ENCODE data around the gene HOXA11. TPM values are rescaled to one million over a fixed set of nuclear protein-coding genes. Genes with fewer than 3 reads are reported as not detected.

HOXA11 gene
- total RNA-seq, 1 donor from 2014 or later = 0.13 TPM

DNA sequence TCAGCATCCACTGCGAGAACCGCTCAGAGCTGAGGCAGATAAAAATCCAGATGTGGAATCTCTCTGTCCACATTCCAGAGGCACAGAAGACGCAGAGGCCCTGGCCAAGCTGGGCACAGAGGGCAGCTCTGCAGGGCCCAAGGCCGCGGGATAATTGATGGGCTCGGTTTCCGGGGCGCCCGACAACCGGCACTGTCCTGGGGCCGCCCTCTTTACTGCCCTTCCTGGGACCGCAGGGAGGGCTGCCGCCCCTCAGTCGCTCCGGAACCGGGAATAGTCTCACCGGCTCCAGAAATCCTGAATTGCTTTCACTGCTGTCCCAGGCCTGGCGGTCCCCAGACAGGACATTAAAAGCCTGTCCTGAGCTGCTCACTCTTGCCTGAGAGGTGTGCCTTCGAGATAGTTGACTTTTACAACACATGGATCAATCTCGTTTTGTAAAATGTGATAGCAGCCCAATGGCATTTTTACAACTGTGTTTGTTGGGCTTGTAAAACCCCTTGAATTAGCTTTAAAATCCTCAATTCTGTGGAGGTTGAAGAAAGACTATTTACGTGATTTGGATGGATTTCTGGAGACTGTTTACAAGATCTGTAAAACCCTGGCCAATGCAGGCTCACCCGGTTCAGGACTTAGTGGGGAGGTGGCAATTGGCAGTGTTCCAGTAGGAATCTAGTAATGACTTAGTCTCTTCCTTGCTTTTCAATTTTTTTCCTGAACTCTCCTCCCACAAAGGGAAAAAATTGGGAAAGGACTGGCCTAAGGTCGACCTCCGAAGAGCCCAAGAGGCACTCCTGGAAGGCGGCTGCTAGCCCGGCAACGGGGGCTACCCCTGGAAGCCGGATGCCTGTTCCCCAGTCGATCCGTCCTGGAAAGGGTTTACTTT is 36.0 kb downstream of the HOXA11 start:
- DNase-seq (ENCODE audit: low read depth in 2 of 2) = peak in 1 of 2 donors; percentile 53

DNA sequence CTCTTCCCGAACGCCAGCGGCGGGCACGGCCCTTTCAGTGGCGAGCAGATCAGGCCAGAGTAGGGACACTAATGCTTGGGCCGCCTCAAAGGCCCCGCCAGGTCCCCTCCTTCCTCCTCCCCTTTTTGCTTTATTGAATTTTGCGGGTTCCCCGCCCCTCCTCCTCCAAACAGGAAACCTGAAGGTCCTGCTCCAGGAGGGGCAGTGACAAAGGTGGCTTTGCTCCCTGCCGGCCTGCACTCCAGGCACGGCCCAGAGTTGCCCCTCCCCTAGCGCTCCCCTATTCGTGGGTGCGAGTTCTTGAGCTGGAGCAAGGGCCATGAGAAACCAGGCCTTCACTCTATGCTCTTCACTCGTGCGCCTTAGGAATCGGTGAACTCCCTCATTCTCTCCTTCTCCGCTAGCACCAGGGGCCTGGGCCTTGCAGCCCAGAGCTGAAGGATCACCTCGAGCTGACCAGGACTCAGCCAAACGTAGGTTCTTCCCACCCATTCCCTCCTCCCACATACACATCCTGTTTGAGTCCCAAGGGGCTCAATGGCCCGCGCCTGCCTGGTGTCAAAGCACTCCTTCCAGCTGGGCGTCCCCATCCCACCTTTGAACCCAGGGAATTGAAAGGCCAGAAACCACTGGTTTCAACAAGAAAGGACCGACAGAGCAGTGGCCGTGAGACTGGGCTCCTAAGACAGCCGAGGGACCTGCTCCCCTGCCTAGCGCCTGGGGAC is 36.8 kb downstream of the HOXA11 start:
- peak in 1 of 2 donors; percentile 45 for DNase-seq (ENCODE audit: low read depth in 2 of 2)

DNA sequence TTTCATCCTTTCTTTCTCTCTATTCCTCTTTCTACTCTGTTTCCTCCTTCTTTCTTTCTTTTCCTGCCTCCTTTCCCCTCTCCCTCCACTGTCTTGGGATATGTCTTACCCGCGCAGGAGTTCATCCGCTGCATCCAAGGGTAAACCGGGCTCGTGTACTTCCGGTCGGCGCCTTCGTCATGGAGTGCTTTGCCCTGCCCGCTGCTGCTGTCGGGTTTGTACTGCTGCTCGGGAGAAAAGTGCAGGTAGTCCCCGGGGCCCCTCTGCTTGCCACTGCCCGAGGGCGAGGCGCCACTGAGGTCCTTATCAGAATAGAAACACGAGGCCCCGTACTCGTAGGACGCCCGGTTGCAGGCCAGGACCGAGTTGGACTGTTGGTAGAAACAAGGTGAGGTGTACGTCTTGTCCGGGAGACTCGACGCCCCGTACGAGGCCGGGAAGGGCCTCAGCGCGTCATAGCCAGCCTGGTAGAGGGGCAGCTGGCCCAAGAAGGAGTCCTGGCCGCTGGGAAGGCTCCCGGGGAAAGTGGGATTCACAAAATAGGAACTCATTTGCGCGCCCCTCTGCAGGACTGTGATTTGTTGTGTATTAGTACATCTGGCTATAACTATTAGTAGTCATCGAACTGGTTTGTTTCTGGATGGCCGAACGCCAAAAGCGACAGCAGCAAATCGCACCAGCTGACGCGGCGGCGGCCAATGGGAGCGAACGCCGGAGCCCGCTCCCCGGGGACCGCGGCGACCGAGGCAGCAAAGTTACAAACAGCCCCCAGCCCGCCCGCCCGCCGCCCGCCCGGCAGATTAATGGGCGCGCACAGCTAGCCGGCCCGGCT is 37.6 kb downstream of the HOXA11 start, which contains the start of gene HOXA6:
Gene HOXA6, minus strand, starts transcription at position 576 of the 832 bp plus-strand sequence. Its CDS starts 25 bp downstream, at position 551.
- DNase-seq (ENCODE audit: low read depth in 2 of 2) = peak in 1 of 2 donors; percentile 62

DNA sequence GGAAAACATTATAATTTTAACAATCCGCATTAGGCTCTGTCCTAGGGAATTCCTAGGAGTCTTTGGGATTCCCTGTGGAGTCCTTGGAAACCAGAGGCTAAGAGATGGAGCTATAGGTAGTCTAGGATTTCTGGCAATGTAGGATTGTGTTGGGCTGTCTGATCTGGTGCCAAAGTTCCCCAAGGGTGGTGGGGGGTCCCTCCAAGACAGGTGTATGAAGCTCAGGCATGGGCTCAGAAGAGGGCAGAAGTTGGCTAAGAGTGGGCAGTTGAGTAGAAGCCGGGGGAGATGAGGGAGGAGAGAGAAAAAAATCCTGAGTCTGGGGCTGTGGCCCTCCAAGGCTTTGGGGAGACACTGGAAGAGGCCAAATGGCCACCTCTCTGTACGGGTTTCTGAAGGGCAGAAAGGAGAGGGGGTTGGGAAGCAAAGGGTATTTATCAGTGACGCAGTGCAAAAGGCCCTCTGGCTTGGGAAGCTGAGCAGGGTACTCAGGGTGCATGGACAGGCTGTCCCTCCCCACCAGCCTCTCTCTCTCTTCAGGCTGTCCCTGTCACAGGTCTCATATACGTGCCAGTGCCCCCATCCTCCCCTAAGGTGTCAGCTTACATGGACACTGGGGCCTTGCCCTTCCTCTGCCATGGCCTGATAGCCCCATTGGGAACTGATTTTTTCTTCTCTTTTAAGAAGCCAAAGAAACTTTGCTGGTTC is 38.4 kb downstream of the HOXA11 start:
- no peak for DNase-seq (ENCODE audit: low read depth in 2 of 2)

DNA sequence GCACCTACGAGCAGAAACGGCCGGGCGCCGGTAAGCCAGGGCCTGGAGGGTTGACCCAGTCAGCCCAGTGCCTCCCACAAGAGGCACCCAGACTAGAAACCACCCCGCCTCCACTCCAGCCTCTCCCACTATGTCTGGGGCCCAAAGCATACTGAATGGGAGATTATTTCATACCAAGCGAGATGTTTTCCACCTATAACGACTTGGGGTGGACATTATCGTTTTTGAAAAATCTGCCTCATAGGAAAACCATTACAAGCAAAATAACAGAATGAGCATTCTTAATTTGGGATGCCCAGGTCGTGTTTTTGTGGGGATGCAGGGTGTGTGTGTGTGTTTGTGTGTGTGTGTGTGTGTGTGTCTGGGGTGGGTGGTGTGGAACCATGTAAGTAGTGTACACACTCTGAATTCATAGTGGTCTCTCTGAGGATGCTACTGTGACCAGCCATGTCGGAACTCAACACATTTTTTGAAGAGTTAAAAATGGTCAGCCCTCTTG is 39.1 kb downstream of the HOXA11 start:
- no peak for DNase-seq (ENCODE audit: low read depth in 2 of 2)

DNA sequence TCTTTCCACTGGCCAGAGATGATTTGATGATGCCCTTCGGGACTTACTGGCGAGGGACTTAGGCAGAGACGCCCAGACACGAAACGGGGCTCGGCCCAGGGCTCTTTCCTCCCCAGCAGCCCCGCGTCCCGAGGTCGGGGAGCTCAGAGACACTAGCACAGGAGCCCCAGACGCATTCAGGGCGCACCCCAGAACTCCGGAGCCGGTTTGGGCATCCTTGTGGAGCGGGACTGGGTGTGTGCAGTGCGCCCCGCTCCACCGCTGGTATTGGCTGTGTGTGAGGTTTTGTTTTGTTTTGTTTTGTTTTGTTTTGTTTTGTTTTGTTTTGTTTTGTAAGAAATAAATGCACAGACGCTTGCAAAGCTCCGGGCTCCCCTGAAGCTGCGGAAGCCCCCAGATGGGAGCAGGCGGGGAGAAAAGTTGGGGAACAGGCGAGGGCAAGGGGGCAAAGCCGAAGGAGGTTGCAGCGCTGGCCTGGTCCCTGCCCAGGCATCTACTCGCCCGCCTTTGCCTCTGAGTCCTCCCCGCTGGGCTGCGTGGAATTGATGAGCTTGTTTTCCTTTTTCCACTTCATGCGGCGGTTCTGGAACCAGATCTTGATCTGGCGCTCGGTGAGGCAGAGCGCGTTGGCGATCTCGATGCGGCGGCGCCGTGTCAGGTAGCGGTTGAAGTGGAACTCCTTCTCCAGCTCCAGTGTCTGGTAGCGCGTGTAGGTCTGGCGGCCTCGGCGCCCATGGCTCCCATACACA is 39.7 kb downstream of the HOXA11 start:
- DNase-seq (ENCODE audit: low read depth in 2 of 2) = no peak

DNA sequence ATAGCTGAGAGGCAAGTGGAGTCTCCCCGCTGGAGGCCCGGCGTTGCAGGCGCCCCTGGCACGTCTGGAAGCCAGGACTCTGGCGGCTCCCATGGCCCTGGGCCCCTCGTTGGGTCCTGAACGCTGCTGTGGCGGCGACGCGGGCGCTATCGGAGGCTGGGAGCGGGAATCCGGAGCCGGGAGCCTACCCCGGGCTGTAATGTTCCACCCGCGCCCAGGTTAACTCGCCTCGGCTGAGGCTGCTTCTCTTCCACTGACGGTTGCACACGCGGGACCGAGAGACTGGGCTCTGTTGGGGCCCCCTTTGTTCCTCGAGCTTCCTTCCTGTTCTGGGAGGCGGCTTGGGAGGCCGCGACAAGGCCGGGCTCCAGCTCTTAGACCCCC is 40.3 kb downstream of the HOXA11 start:
- DNase-seq (ENCODE audit: low read depth in 2 of 2) = no peak

DNA sequence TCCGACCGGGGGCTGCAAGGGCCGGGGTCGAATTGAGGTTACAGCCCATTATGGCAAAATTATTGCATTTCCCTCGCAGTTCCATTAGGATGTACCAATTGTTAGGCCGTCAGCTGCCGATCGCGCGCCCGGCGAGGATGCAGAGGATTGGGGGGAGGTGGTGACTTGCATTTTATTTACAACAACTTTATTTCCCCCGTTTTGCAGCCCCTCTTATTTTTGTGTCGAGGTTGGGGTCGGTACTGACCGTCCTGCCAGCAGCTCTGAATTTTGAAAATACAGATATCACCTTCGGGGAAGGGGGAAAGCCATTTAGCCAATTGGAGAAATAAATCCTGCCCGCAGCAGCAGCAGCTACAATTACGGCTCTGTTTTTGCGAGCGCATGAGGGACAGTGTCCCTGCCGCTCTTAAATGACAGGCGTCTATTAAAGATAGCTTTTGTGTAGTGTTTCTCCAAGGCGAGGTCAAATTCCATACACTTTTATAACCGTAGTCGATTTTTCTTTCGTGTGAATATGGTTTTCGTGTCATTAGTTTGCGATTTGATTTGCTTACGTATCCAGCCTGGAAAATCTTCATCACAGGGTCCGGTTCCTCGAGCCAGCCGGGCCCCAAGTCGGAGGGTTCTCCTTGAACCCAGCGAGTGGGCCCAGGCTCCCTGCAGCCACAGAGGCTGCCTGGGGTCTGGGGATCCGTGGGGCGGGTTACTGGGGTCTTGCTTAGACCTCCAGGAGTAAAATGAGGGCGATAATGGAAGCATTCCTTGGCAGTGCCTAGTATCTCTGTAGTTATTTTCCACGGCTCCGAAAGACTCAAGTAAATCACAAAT is 40.9 kb downstream of the HOXA11 start:
- no peak for DNase-seq (ENCODE audit: low read depth in 2 of 2)

DNA sequence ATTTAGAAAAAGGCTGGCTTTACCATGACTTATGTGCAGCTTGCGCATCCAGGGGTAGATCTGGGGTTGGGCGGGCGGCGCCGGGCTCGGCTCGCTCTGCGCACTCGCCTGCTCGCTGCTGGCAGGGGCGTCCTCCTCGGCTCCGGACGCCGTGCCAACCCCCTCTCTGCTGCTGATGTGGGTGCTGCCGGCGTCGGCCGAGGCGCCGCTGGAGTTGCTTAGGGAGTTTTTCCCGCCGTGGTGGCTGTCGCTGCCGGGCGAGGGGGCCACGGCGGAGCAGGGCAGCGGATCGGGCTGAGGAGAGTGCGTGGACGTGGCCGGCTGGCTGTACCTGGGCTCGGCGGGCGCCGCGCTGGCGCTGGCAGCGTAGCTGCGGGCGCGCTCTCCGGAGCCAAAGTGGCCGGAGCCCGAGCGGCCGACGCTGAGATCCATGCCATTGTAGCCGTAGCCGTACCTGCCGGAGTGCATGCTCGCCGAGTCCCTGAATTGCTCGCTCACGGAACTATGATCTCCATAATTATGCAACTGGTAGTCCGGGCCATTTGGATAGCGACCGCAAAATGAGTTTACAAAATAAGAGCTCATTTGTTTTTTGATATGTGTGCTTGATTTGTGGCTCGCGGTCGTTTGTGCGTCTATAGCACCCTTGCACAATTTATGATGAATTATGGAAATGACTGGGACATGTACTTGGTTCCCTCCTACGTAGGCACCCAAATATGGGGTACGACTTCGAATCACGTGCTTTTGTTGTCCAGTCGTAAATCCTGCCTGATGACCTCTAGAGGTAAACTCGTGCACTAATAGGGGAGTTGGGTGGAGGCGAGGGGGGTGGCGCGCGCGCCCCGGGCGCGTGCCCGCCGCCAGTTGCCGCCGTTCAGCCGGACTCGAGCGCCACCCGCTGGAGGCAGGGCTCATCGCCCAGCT is 41.7 kb downstream of the HOXA11 start, which contains the start of gene HOXA5:
Gene HOXA5, minus strand, starts transcription at position 659 of the 927 bp plus-strand sequence. Its CDS starts 74 bp downstream, at position 585.
- DNase-seq (ENCODE audit: low read depth in 2 of 2) = peak; percentile 80 to 87

DNA sequence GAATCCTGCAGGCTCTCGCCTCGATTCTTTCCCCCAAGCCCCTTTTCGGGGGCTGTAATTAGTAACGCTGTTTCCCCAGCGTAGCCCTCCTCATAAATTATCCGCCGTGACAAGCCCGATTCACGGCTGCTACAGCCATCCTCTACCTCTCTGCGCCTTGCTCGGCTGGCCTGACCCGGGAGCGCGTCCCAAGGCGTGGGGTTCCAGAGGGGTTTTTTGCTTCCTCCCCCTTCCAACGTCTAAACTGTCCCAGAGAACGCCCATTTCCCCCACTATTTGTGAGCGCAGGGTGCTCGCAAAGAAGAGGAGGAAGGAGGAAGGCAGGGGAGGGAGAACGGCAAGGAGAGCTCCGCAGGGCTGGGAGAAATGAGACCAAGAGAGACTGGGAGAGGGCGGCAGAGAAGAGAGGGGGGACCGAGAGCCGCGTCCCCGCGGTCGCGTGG is 42.4 kb downstream of the HOXA11 start:
- peak in 1 of 2 donors; percentile 12 for DNase-seq (ENCODE audit: low read depth in 2 of 2)

DNA sequence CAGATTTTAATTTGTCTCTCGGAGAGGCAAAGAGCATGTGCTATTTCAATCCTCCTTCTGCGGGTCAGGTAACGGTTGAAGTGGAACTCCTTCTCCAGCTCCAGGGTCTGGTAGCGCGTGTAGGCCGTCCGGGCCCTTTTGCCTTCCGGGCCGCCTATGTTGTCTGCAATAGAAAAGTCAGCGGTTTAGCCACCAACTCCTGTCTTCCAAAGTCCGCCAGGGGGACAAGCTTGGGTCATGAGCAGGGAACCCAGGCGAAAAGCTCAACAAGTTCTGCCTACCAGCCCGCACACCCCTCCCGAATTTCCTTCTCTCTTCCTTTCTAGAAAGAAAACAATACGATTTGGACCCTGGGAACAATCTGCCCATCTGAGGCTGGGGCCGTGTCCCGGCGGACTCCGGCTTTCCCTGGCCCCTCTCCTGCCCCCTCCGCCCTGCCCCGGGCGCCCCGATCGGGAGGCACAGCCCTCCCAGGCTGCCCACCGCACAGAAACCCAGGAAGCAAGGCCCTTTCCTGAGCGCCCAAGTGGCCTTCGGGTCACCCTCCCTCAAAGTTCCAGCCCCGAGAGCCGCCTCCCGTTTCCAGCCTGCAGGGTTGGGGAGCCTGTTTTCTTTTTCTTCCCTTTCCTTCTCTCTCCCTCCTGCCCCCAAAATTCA is 43.0 kb downstream of the HOXA11 start:
- peak in 1 of 2 donors; percentile 59 for DNase-seq (ENCODE audit: low read depth in 2 of 2)

DNA sequence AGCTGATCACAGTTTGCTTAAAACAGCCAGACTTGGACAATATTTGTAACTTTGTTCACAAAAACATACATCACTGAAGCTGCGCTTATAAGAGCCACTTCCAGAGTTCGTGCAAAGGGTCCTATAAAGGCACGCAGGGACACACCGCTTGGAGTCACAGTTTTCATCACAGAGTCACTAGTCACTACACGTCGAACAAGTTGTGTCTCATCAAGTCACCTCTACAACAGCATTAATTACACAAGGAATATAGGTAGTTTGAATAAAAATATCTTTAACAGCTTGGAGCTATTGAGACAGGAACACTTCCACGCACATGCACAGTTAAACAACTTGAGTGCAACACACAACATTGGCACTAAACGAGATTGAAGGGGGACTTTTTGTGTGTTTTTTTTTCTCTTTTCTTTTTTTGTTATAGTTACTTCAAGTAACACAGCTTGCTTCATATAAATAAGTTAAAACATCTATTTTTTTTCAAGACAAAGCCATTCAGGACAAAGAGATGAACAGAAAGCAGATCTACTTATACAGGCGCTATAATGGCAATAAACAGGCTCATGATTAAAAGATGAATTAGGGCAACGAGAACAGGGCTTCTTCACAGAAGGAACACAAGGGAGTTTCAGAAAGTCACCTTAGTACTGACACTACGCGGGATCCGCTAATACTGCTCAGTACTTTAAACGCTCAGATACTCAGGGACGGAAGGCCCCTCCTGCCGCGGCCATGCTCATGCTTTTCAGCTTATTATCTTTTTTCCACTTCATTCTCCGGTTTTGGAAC is 43.7 kb downstream of the HOXA11 start:
- no peak for DNase-seq (ENCODE audit: low read depth in 2 of 2)

DNA sequence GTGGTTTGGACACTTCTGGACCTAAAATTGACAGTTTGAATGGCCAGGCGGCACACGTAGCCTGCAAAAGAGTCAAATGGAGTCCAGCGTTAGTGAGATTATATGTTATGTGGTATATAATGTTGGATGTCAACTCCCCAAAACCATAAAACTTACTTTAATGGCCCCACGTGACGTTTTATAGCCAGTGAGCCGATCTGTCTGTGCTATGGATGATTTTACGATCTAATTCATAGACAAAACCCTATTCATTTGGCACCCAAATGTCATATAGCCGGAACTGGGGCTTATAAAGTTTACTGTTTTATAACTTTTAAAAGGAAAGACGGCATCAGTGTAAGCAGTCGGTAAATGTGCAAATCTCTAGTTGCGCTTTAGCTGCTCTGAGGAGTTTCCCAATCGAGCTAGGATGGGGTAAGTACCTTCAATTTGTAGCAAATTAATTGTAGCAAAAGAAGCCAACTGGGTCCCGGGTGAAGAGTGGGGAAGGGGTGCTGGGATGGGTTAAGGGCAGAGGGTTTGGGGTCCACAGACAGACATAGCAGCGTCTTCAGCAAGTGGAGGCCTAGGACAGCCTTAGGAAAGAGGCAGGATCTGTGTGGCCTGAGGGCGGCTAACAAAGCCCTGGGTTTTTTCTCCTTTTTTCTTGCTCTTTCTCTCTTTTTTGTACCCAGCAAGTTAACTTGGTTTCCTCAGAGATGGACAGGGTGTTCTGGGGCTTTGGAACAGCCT is 44.7 kb downstream of the HOXA11 start:
- DNase-seq (ENCODE audit: low read depth in 2 of 2) = no peak

DNA sequence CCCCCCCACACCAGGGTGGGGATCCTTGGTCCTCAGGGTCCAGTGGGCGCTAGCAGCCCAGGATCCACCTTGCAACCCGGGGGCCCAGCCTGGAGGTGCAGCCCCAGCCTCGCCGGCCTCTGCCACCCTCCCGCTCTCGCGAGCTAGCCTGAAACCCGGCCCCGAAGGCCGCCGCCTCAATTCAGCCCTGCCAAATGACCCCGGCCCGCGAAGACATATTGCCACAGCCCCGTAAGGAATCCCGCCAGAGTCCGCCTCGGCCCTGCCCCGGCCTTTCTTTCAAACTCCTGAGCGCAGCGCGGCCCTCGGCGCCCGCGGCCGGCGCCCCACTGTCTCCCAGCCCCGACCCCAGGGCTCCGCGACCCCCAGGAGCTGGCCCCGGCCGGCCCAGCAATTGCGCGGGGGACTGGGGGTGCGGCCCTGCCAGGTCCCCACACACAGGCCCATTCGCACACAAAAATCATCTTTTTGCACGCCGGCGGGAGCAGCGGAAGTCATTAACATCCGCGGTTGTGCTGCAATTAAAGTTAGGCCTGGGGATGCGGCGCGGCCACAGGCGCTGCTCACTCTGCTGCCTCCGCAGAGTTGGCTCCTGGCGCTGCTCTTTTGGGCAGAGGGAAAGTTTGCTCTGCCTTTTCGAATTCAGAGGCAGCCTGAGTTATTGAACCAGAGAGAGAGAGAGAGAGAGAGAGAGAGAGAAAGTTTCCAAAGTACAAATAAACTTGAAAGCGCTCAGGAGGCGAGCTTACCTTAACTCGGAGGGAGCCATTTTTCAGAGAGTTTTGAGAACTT is 45.5 kb downstream of the HOXA11 start:
- DNase-seq (ENCODE audit: low read depth in 2 of 2) = no peak

DNA sequence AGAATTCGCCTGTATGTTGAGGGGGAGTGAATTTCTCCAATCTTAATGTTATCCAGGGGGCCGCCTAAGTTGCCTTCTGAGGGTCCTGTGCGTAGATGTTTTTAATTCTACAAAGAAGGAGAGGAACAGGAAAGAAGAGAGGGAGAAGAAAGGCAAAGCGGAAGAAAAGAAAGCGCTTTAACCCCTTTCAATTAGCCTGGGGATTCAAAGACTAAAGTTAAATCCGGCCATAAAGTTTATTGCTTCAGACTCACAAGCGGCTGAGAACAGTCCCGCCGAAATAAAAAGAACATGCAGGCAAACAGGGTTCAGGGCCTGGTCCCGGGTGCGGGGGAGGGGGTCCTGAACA is 46.1 kb downstream of the HOXA11 start:
- no peak for DNase-seq (ENCODE audit: low read depth in 2 of 2)
